MM.1S (cell line): ENCODE measurements around the gene MIPOL1.

ENCODE experiments used
- DNase-seq: peaks from one replicate; pipeline ENCODE4 v3.0.0-alpha.2; 2015
- H2AFZ ChIP-seq: fragments of 300-600 bp; sonication (generic); 2 replicates; pipeline ENCODE4 v1.6.0; 2016; ENCODE audit warnings: antibody characterized with exemption, low read length
- H3F3A ChIP-seq: fragments of 300-600 bp; sonication (generic); 2 replicates; pipeline ENCODE4 v1.6.1; 2016; ENCODE audit warnings: mild to moderate bottlenecking, antibody characterized with exemption, low read length, moderate library complexity, mixed read lengths; ENCODE audit not compliant: insufficient read depth
- H3K27ac ChIP-seq: fragments of 300-600 bp; sonication (generic); 2 replicates; pipeline ENCODE4 v1.5.1; 2016; ENCODE audit warnings: mild to moderate bottlenecking, low read length
- H3K27me3 ChIP-seq: fragments of 300-600 bp; sonication (generic); replicated peaks from 2 replicates; pipeline ENCODE4 v1.6.0; 2016; ENCODE audit warnings: low read length; ENCODE audit not compliant: insufficient read depth
- H3K36me3 ChIP-seq: fragments of 300-600 bp; sonication (generic); replicated peaks from 2 replicates; pipeline ENCODE4 v1.6.1; 2016; ENCODE audit warnings: mild to moderate bottlenecking, low read length, mixed read lengths; ENCODE audit not compliant: insufficient read depth
- H3K4me1 ChIP-seq: fragments of 300-600 bp; sonication (generic); 2 replicates; pipeline ENCODE4 v1.6.1; 2016; ENCODE audit warnings: low read length, mixed read lengths
- H3K4me2 ChIP-seq: fragments of 300-600 bp; sonication (generic); 2 replicates; pipeline ENCODE4 v1.6.0; 2016; ENCODE audit warnings: low read depth, low read length
- H3K4me3 ChIP-seq: fragments of 300-600 bp; sonication (generic); 2 replicates; pipeline ENCODE4 v1.5.1; 2016; ENCODE audit warnings: low read length, mixed read lengths
- H3K79me2 ChIP-seq: fragments of 300-600 bp; sonication (generic); 2 replicates; pipeline ENCODE4 v1.6.1; 2016; ENCODE audit warnings: mixed run types, low read length, mixed read lengths
- H3K9ac ChIP-seq: fragments of 300-600 bp; sonication (generic); 2 replicates; pipeline ENCODE4 v1.6.1; 2016; ENCODE audit warnings: low read length, mixed read lengths
- H3K9me2 ChIP-seq: fragments of 300-600 bp; sonication (generic); replicated peaks from 2 replicates; pipeline ENCODE4 v1.6.1; 2016; ENCODE audit warnings: mild to moderate bottlenecking, low read length, mixed read lengths; ENCODE audit not compliant: insufficient read depth
- H3K9me3 ChIP-seq: fragments of 300-600 bp; sonication (generic); replicated peaks from 2 replicates; pipeline ENCODE4 v1.6.1; 2016; ENCODE audit warnings: mild to moderate bottlenecking, low read length, mixed read lengths; ENCODE audit not compliant: insufficient read depth
- H4K20me1 ChIP-seq: fragments of 300-600 bp; sonication (generic); 2 replicates; pipeline ENCODE4 v1.6.1; 2016; ENCODE audit warnings: mild to moderate bottlenecking, low read length, moderate library complexity, mixed read lengths; ENCODE audit not compliant: insufficient read depth
- CTCF ChIP-seq: fragments of 300-600 bp; sonication (generic); IDR thresholded peaks from 2 replicates; pipeline ENCODE4 v1.5.1; 2016; ENCODE audit warnings: antibody characterized with exemption, low read length, mixed read lengths
- EZH2 ChIP-seq: fragments of 300-600 bp; sonication (generic); optimal IDR thresholded peaks from 2 replicates; pipeline ENCODE3; 2017; ENCODE audit warnings: low read depth, mild to moderate bottlenecking, antibody characterized with exemption, low read length, mixed read lengths
- EZH2phosphoT487 ChIP-seq: fragments of 300-600 bp; sonication (generic); IDR thresholded peaks from 2 replicates; pipeline ENCODE4 v1.6.1; 2018; ENCODE audit warnings: antibody characterized with exemption, low read length

Gene MIPOL1

GRCh38 chr14:37429618-37430017, 231.9 kb downstream of the MIPOL1 start:
- TF ChIP-seq EZH2 (no peak), CTCF (no peak), EZH2phosphoT487 (no peak)
- H3K27me3 ChIP-seq: no peaks in the 10 kb centered on the region
- H2AFZ ChIP-seq: no peak overlapping the region

GRCh38 chr14:37434867-37435266, 237.1 kb downstream of the MIPOL1 start:
- Histone ChIP-seq H3K79me2 (no peaks in the 10 kb centered on the region), H3K9me2 (no peaks in the 10 kb centered on the region), H2AFZ (no peak overlapping the region), H3K4me3 (no peak overlapping the region), H3F3A (no peaks in the 10 kb centered on the region), H3K9me3 (no peaks in the 10 kb centered on the region), H3K27ac (no peak overlapping the region), H3K4me1 (no peaks in the 10 kb centered on the region), H3K9ac (no peak overlapping the region), H3K27me3 (no peaks in the 10 kb centered on the region), H3K36me3 (no peaks in the 10 kb centered on the region), H4K20me1 (no peaks in the 10 kb centered on the region), H3K4me2 (no peak overlapping the region)
- no peak for TF ChIP-seq CTCF
- TF ChIP-seq EZH2: no peak
- TF ChIP-seq EZH2phosphoT487: no peak
- no peak for DNase-seq

More at GRCh38 chr14:37429618-37430017, 231.9 kb downstream of the MIPOL1 start:
- no peaks in the 10 kb centered on the region for H3K9me3 ChIP-seq
- no peaks in the 10 kb centered on the region for H4K20me1 ChIP-seq
- H3F3A ChIP-seq: no peaks in the 10 kb centered on the region
- no peaks in the 10 kb centered on the region for H3K9me2 ChIP-seq
- no peak overlapping the region for H3K4me2 ChIP-seq
- H3K79me2 ChIP-seq: no peaks in the 10 kb centered on the region
- H3K36me3 ChIP-seq: no peaks in the 10 kb centered on the region
- H3K4me3 ChIP-seq: no peak overlapping the region
- no peak overlapping the region for H3K9ac ChIP-seq
- H3K4me1 ChIP-seq: no peaks in the 10 kb centered on the region
- DNase-seq: no peak
- no peak overlapping the region for H3K27ac ChIP-seq

- no peak overlapping the region for H3K27ac ChIP-seq
- TF ChIP-seq EZH2phosphoT487 (no peak), EZH2 (no peak), CTCF (no peak)
- DNase-seq: no peak
These were observed 238.8 kb downstream of the MIPOL1 start for GRCh38 chr14:37436519-37436918.

More at GRCh38 chr14:37436519-37436918, 238.8 kb downstream of the MIPOL1 start:
- no peaks in the 10 kb centered on the region for H3K27me3 ChIP-seq
- no peaks in the 10 kb centered on the region for H3K9me3 ChIP-seq
- H3K79me2 ChIP-seq: no peaks in the 10 kb centered on the region
- no peaks in the 10 kb centered on the region for H4K20me1 ChIP-seq
- no peak overlapping the region for H3K4me2 ChIP-seq
- no peaks in the 10 kb centered on the region for H3F3A ChIP-seq
- no peak overlapping the region for H2AFZ ChIP-seq
- H3K4me1 ChIP-seq: no peaks in the 10 kb centered on the region
- H3K9me2 ChIP-seq: no peaks in the 10 kb centered on the region
- no peak overlapping the region for H3K9ac ChIP-seq
- H3K4me3 ChIP-seq: no peak overlapping the region
- H3K36me3 ChIP-seq: no peaks in the 10 kb centered on the region
